PC-3 (cell line): ENCODE measurements around the gene PPL. TPM values are rescaled to one million over a fixed set of nuclear protein-coding genes. Genes with fewer than 3 reads are reported as not detected.

Experiments
- ATAC-seq: fragments of 200-7000 bp; cut with Tn5 transposase; 2 replicates; pipeline ENCODE4 v1.9.1; 2020; ENCODE audit warnings: mild to moderate bottlenecking, moderate library complexity
- BruUV-seq: library from RNA; stranded (reverse); fragments of 400-500 nt; replicated peaks from 2 replicates; lab custom pipeline; 2021; lab: Mats Ljungman, UMichigan
- CTCF ChIA-PET: fragments of 300-600 bp; sonication (Branson Sonifier 250); formaldehyde crosslinking; loops from one replicate; lab custom pipeline; 2022; ENCODE audit warnings: antibody characterized with exemption; lab: Charles Lee
- POLR2A ChIA-PET: fragments of 300-600 bp; sonication (Branson Sonifier 250); formaldehyde crosslinking; loops from one replicate; lab custom pipeline; 2022; ENCODE audit warnings: antibody characterized with exemption; ENCODE audit not compliant: unreplicated experiment; lab: Charles Lee
- DNase-seq: peaks from one replicate; pipeline ENCODE4 v3.0.0-alpha.2; 2015
- H2AFZ ChIP-seq: fragments of 300-600 bp; sonication (generic); 2 replicates; pipeline ENCODE4 v1.6.0; 2016; ENCODE audit warnings: antibody characterized with exemption, low read length
- H3F3A ChIP-seq: fragments of 300-600 bp; sonication (generic); one replicate; pipeline ENCODE4 v1.6.0; 2017; ENCODE audit warnings: antibody characterized with exemption, low read length, control low read depth, mild to moderate bottlenecking; ENCODE audit not compliant: unreplicated experiment
- H3K27ac ChIP-seq: fragments of 300-600 bp; sonication (generic); 2 replicates; pipeline ENCODE4 v1.5.1; 2016; ENCODE audit warnings: mild to moderate bottlenecking, low read length
- H3K27me3 ChIP-seq: fragments of 300-600 bp; sonication (generic); 2 replicates; pipeline ENCODE4 v1.6.1; 2016; ENCODE audit warnings: low read length, mixed read lengths
- H3K36me3 ChIP-seq: fragments of 300-600 bp; sonication (generic); 2 replicates; pipeline ENCODE4 v1.6.1; 2016; ENCODE audit warnings: low read depth, mixed run types, low read length, mixed read lengths
- H3K4me1 ChIP-seq: fragments of 300-600 bp; sonication (generic); 2 replicates; pipeline ENCODE4 v1.5.1; 2016; ENCODE audit warnings: low read length; ENCODE audit not compliant: insufficient read depth
- H3K4me2 ChIP-seq: fragments of 300-600 bp; sonication (generic); 2 replicates; pipeline ENCODE4 v1.6.0; 2016; ENCODE audit warnings: low read length
- H3K4me3 ChIP-seq: fragments of 300-600 bp; sonication (generic); 2 replicates; pipeline ENCODE4 v1.5.1; 2016; ENCODE audit warnings: mild to moderate bottlenecking, low read length, mixed read lengths
- H3K79me2 ChIP-seq: fragments of 300-600 bp; sonication (generic); 2 replicates; pipeline ENCODE4 v1.6.1; 2017; ENCODE audit warnings: low read length, mixed read lengths
- H3K9ac ChIP-seq: fragments of 300-600 bp; sonication (generic); 2 replicates; pipeline ENCODE4 v1.6.0; 2016; ENCODE audit warnings: mild to moderate bottlenecking, low read length
- H3K9me2 ChIP-seq: fragments of 300-600 bp; sonication (generic); replicated peaks from 2 replicates; pipeline ENCODE4 v1.6.1; 2016; ENCODE audit warnings: mixed run types, low read length, mixed read lengths
- H3K9me3 ChIP-seq: fragments of 300-600 bp; sonication (generic); 2 replicates; pipeline ENCODE4 v1.6.1; 2016; ENCODE audit warnings: low read length, mixed read lengths
- H4K20me1 ChIP-seq: fragments of 300-600 bp; sonication (generic); 2 replicates; pipeline ENCODE4 v1.6.1; 2016; ENCODE audit warnings: low read length, mixed read lengths
- CTCF ChIP-seq: fragments of 300-600 bp; sonication (generic); conservative IDR thresholded peaks from 2 replicates; pipeline ENCODE4 v1.5.1; 2017; ENCODE audit warnings: antibody characterized with exemption, low read depth, mild to moderate bottlenecking, low read length
- EZH2 ChIP-seq: fragments of 300-600 bp; sonication (generic); IDR thresholded peaks from one replicate; pipeline ENCODE4 v1.6.1; 2017; ENCODE audit warnings: antibody characterized with exemption, mild to moderate bottlenecking, low read length; ENCODE audit not compliant: unreplicated experiment
- EZH2phosphoT487 ChIP-seq: fragments of 300-600 bp; sonication (generic); IDR thresholded peaks from 2 replicates; pipeline ENCODE4 v1.6.1; 2018; ENCODE audit warnings: mild to moderate bottlenecking, antibody characterized with exemption, low read length, borderline replicate concordance
- intact Hi-C: fragments of 100-400 bp; cut with micrococcal nuclease; formaldehyde crosslinking; loops from 2 replicates; pipeline ENCODE4 v1.9.0; 2023
- total RNA-seq: library from RNA; depleted of rRNA; stranded (reverse); fragments of >200 nt; gene quantifications from 2 replicates; pipeline ENCODE4 v1.2.3, GENCODE V29; 2014

The PPL gene
- total RNA-seq, 1 experiment from 2014 or later: 18.8 TPM

DNA sequence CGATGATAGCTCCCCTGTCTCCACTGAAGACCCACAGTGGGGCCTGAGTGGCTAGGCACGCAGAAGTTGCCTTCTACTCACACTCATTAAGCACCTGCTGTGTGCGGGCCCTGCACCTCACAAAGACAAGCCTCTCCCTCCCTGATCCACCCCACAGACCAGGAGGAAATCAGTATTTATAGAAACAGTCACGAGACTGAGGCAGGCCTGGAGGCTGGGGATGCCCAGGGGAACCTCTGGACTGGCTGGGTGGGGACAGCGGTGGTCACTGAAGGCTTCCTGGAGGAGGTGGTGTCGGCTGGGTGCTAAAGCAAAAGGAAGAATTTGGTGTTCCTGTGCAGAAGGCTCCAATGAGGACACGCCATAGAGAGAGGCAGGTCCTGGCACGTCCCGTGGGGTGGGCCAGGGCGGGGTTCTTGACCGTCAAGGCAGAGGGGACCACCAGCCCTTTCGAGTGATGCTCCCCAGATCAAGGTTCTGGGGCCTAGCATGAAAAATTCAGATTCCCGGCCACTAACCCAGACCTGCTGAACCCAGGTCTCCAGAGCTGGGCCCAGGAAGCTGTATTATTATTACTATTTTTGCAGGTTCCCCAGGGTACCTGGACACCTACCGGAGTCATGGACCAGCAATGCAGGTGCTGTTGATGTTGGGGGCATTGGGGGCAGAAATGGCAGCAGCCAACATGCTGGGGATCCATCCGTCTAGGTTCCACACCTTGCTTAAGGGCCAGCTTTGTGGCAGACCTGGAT, 23.0 kb downstream of the PPL start:
- Histone ChIP-seq H2AFZ (no peak overlapping the region), H3K4me1 (peaks cover 21% of the 10 kb centered on the region), H3K79me2 (no peaks in the 10 kb centered on the region), H3K27me3 (no peaks in the 10 kb centered on the region), H3K27ac (no peak overlapping the region), H3K36me3 (no peaks in the 10 kb centered on the region), H3K9ac (no peak overlapping the region), H3K4me2 (no peak overlapping the region), H4K20me1 (no peaks in the 10 kb centered on the region), H3K4me3 (no peak overlapping the region), H3F3A (no peaks in the 10 kb centered on the region), H3K9me3 (no peaks in the 10 kb centered on the region), H3K9me2 (no peaks in the 10 kb centered on the region)
- ATAC-seq (no peak), DNase-seq (no peak)
- ChIA-PET CTCF (no interaction called here), POLR2A (no interaction called here)
- BruUV-seq: no TSS peak
- intact Hi-C loops: no loop called here
- TF ChIP-seq CTCF: no peak
- no peak for TF ChIP-seq EZH2
- TF ChIP-seq EZH2phosphoT487: no peak

DNA sequence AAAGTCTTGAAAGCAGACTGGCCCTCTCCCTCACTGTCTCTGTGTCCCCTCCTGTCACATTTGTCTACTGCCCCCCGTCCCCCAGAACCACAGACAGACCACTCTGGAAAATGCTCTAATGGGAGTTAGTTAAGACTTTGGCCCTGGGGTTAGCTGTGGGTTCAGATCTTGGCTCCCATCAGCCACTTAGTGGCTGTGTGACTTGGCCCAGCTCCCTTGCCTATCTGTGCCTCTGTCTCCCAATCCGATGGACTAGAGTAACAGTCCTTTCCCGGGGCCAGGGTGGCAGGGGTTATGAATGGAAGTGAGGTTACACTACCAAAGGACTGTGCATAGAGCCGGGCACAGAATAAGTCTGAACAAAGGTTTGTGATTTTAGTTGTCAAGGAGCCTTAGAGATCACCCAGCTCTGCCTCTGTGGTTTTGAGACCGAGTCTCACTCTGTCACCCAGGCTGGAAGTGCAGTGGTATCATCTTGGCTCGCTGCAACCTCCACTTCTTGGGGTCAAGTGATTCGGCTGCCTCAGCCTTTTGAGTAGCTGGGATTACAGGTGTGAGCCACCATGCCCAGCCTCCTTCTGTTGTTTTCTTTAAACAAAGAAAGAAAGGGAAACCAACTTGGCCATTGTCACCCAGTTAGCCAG, 23.7 kb downstream of the PPL start:
- H3K27me3 ChIP-seq: no peaks in the 10 kb centered on the region
- no peaks in the 10 kb centered on the region for H3K9me3 ChIP-seq
- no peaks in the 10 kb centered on the region for H3K9me2 ChIP-seq
- no TSS peak for BruUV-seq
- H3K4me3 ChIP-seq: no peak overlapping the region
- intact Hi-C loops: no loop called here
- no peaks in the 10 kb centered on the region for H3K36me3 ChIP-seq
- no peaks in the 10 kb centered on the region for H3K79me2 ChIP-seq
- no peak overlapping the region for H3K9ac ChIP-seq
- no peak overlapping the region for H3K4me2 ChIP-seq
- TF ChIP-seq CTCF: no peak
- TF ChIP-seq EZH2: no peak
- no peak for TF ChIP-seq EZH2phosphoT487
- no peaks in the 10 kb centered on the region for H4K20me1 ChIP-seq
- POLR2A ChIA-PET: no interaction called here
- H3K27ac ChIP-seq: no peak overlapping the region
- ATAC-seq (no peak), DNase-seq (no peak)
- CTCF ChIA-PET: no interaction called here
- peaks cover 14% of the 10 kb centered on the region for H3K4me1 ChIP-seq
- H2AFZ ChIP-seq: no peak overlapping the region
- no peaks in the 10 kb centered on the region for H3F3A ChIP-seq

GRCh38 chr16:4911970-4912386, 25.0 kb downstream of the PPL start:
- Histone ChIP-seq H3K36me3 (no peaks in the 10 kb centered on the region), H3K9me3 (no peaks in the 10 kb centered on the region), H3F3A (no peaks in the 10 kb centered on the region), H3K9ac (no peak overlapping the region), H4K20me1 (no peaks in the 10 kb centered on the region), H2AFZ (no peak overlapping the region), H3K9me2 (no peaks in the 10 kb centered on the region), H3K4me1 (peaks cover 3% of the 10 kb centered on the region), H3K27ac (no peak overlapping the region), H3K4me2 (no peak overlapping the region), H3K79me2 (no peaks in the 10 kb centered on the region), H3K4me3 (no peak overlapping the region), H3K27me3 (no peaks in the 10 kb centered on the region)
- DNase-seq (no peak), ATAC-seq (no peak)
- intact Hi-C loops: no loop called here
- TF ChIP-seq EZH2phosphoT487 (no peak), CTCF (no peak), EZH2 (no peak)
- ChIA-PET POLR2A (no interaction called here), CTCF (no interaction called here)
- no TSS peak for BruUV-seq
